ENCODE results near the gene CADM1. TPM values are rescaled to one million over a fixed set of nuclear protein-coding genes. Genes with fewer than 3 reads are reported as not detected.

The CADM1 gene
- total and polyA plus RNA-seq, 11 donors, result 11.4 to 80.2 (median 40.6) TPM

- Histone ChIP-seq H3K9me3 (no peaks in the 10 kb centered on the region), H3K36me3 (no peaks in the 10 kb centered on the region), H3K4me3 (no peak overlapping the region), H3K27me3 (no peaks in the 10 kb centered on the region), H3K4me1 (peaks cover 0 to 13% (median 0%) of the 10 kb centered on the region in 12 donors), H3K27ac (no peak overlapping the region)
- TF ChIP-seq POLR2A (IDR thresholded peaks at IDR 0.05) (no peak), CTCF (IDR thresholded peaks at IDR 0.05) (no peak)
- ATAC-seq (no peak), DNase-seq (no peak)
- 60 to 66% (median 62%) methylated on average over 4 of the region's 4 CpGs for WGBS, 4 donors
- intact Hi-C loops (cut with DNase I), result no loop called here
Observed at GRCh38 chr11:115344846-115345245, 159.4 kb downstream of the CADM1 start.

- Histone ChIP-seq H3K27me3 (no peaks in the 10 kb centered on the region), H3K4me3 (no peak overlapping the region), H3K4me1 (peaks cover 0 to 13% (median 0%) of the 10 kb centered on the region in 12 donors), H3K9me3 (no peaks in the 10 kb centered on the region), H3K27ac (no peak overlapping the region), H3K36me3 (no peaks in the 10 kb centered on the region)
- ATAC-seq (no peak), DNase-seq (no peak)
- 85 to 93% (median 87%) methylated on average over 3 of the region's 3 CpGs for WGBS, 4 donors
- intact Hi-C loops (cut with DNase I), result no loop called here
- TF ChIP-seq POLR2A (IDR thresholded peaks at IDR 0.05), result no peak
- no peak for TF ChIP-seq CTCF (IDR thresholded peaks at IDR 0.05)
Observed at GRCh38 chr11:115342142-115342541, 162.1 kb downstream of the CADM1 start.

GRCh38 chr11:115340874-115341273 lies 163.3 kb downstream of the CADM1 start:
- intact Hi-C loops (cut with DNase I), result no loop called here
- 94 to 98% (median 96%) methylated on average over 3 of the region's 3 CpGs for WGBS, 4 donors
- no peak for TF ChIP-seq CTCF (IDR thresholded peaks at IDR 0.05)
- TF ChIP-seq POLR2A (IDR thresholded peaks at IDR 0.05), result no peak

GRCh38 chr11:115338476-115338875 lies 165.7 kb downstream of the CADM1 start:
- Histone ChIP-seq H3K4me1 (peaks cover 0 to 8% (median 0%) of the 10 kb centered on the region in 12 donors), H3K9me3 (no peaks in the 10 kb centered on the region), H3K27me3 (no peaks in the 10 kb centered on the region), H3K4me3 (no peak overlapping the region), H3K27ac (no peak overlapping the region), H3K36me3 (no peaks in the 10 kb centered on the region)
- no peak for DNase-seq
- TF ChIP-seq CTCF (IDR thresholded peaks at IDR 0.05), result no peak
- TF ChIP-seq POLR2A (IDR thresholded peaks at IDR 0.05), result no peak
- intact Hi-C loops (cut with DNase I), result loop anchor here in 7 of 10 donors (5.0 to 10.0 kb wide), 7 partner anchors 156 to 1356 kb away; partner anchors contain the start of gene CADM1 (in 3 of the 7)
- no peak for ATAC-seq
- WGBS, 4 donors, result 80 to 88% (median 82%) methylated on average over 3 of the region's 3 CpGs

More at GRCh38 chr11:115340874-115341273, 163.3 kb downstream of the CADM1 start:
- H3K27ac ChIP-seq, result no peak overlapping the region
- no peaks in the 10 kb centered on the region for H3K9me3 ChIP-seq
- ATAC-seq (no peak), DNase-seq (no peak)
- H3K27me3 ChIP-seq, result no peaks in the 10 kb centered on the region
- H3K36me3 ChIP-seq, result no peaks in the 10 kb centered on the region
- no peak overlapping the region for H3K4me3 ChIP-seq
- H3K4me1 ChIP-seq, result peaks cover 0 to 10% (median 3%) of the 10 kb centered on the region in 12 donors

Data from heart left ventricle (tissue), 16 donors.